SK-N-SH (cell line): ENCODE results near the gene LIPA. TPM values are rescaled to one million over a fixed set of nuclear protein-coding genes. Genes with fewer than 3 reads are reported as not detected.

ENCODE experiments used
- CTCF ChIA-PET: fragments of 300-600, 350-600 bp; formaldehyde crosslinking; extraction: SDS; loops from one replicate; lab custom pipeline; 2021; lab: Yijun Ruan, JAX
- POLR2A ChIA-PET: fragments of 350-600 bp; sonication (Branson Sonifier 250); formaldehyde crosslinking; extraction: SDS; loops from one replicate; lab custom pipeline; 2020; ENCODE audit warnings: antibody characterized with exemption, inconsistent platforms; lab: Yijun Ruan, JAX
- DNase-seq: peaks from one replicate; pipeline ENCODE4 v3.0.0; 2012
- H2AFZ ChIP-seq: fragments of 200-600 bp; sonication (generic); 2 replicates; pipeline ENCODE4 v1.8.1; 2016; ENCODE audit warnings: antibody characterized with exemption, mild to moderate bottlenecking, low read depth
- H3F3A ChIP-seq: fragments of 200-600 bp; sonication (generic); replicated peaks from 2 replicates; pipeline ENCODE3; 2016; ENCODE audit warnings: antibody characterized with exemption, mild to moderate bottlenecking; ENCODE audit not compliant: insufficient read depth
- H3K27ac ChIP-seq, 2 experiments: fragments of 200-500 bp in 1 of 2; fragments of 200-600 bp in 1 of 2; sonication (Bioruptor generic) in 1 of 2; sonication (generic), shearing (Covaris generic) in 1 of 2; 2 replicates each; pipeline versions ENCODE4 v1.5.1 to v1.6.1; 2014 to 2016; ENCODE audit warnings: low read depth in 2 of 2, inconsistent platforms in 1 of 2, low read length in 1 of 2, mild to moderate bottlenecking in 1 of 2, mixed read lengths in 1 of 2
- H3K27me3 ChIP-seq: fragments of 200-600 bp; sonication (generic), shearing (Covaris generic); 2 replicates; pipeline ENCODE4 v1.6.1; 2016; ENCODE audit warnings: mixed run types; ENCODE audit not compliant: insufficient read depth
- H3K36me3 ChIP-seq, 2 experiments: fragments of 200-500 bp in 1 of 2; fragments of 200-600 bp in 1 of 2; sonication (Bioruptor generic) in 1 of 2; sonication (generic) in 1 of 2; replicated peaks in 1 of 2; 2 replicates each; pipeline versions ENCODE3 to v1.5.1; 2014 to 2016; ENCODE audit warnings: low read length in 1 of 2, mild to moderate bottlenecking in 1 of 2; ENCODE audit not compliant: insufficient read depth in 2 of 2, control insufficient read depth in 1 of 2
- H3K4me1 ChIP-seq, 2 experiments: fragments of 200-500 bp in 1 of 2; fragments of 200-600 bp in 1 of 2; sonication (Bioruptor generic) in 1 of 2; sonication (generic), shearing (Covaris generic) in 1 of 2; 2 replicates each; pipeline versions ENCODE4 v1.5.1 to v1.6.1; 2014 to 2016; ENCODE audit warnings: low read depth in 1 of 2, low read length in 1 of 2, mixed run types in 1 of 2; ENCODE audit not compliant: insufficient read depth in 2 of 2, control insufficient read depth in 1 of 2
- H3K4me2 ChIP-seq: fragments of 200-600 bp; sonication (generic), shearing (Covaris generic); 2 replicates; pipeline ENCODE4 v1.6.1; 2017; ENCODE audit warnings: mixed run types
- H3K4me3 ChIP-seq, 2 experiments: fragments of 200-500 bp in 1 of 2; fragments of 200-600 bp in 1 of 2; sonication (Bioruptor generic) in 1 of 2; sonication (generic), shearing (Covaris generic) in 1 of 2; 2 replicates each; pipeline versions ENCODE4 v1.5.1 to v1.8.1; 2014 to 2016; ENCODE audit warnings: low read depth in 2 of 2, inconsistent platforms in 1 of 2, low read length in 1 of 2, mild to moderate bottlenecking in 1 of 2, mixed read lengths in 1 of 2, moderate library complexity in 1 of 2
- H3K79me2 ChIP-seq: fragments of 200-600 bp; sonication (generic); 2 replicates; pipeline ENCODE4 v1.8.1; 2017; ENCODE audit warnings: mild to moderate bottlenecking; ENCODE audit not compliant: insufficient read depth
- H3K9ac ChIP-seq: fragments of 200-600 bp; sonication (generic); 2 replicates; pipeline ENCODE4 v1.6.1; 2017; ENCODE audit warnings: mixed run types
- H3K9me2 ChIP-seq: fragments of 200-600 bp; sonication (generic); 2 replicates; pipeline ENCODE4 v1.6.1; 2017; ENCODE audit warnings: mixed run types
- H3K9me3 ChIP-seq: fragments of 200-600 bp; sonication (generic); 2 replicates; pipeline ENCODE4 v1.6.1; 2017; ENCODE audit warnings: mixed run types, mild to moderate bottlenecking, moderate library complexity
- H4K20me1 ChIP-seq: fragments of 200-600 bp; sonication (generic); 2 replicates; pipeline ENCODE4 v1.6.1; 2017; ENCODE audit warnings: mild to moderate bottlenecking, mixed run types; ENCODE audit not compliant: insufficient read depth
- EZH2phosphoT487 ChIP-seq: fragments of 200-600 bp; sonication (generic); IDR thresholded peaks from 2 replicates; pipeline ENCODE4 v1.6.1; 2017; ENCODE audit warnings: low read depth, mixed run types, mild to moderate bottlenecking, antibody characterized with exemption, moderate library complexity, borderline replicate concordance
- GATA2 ChIP-seq: sonication (generic); formaldehyde crosslinking; IDR thresholded peaks from 2 replicates; pipeline ENCODE4 v1.5.0; 2020; ENCODE audit warnings: mild to moderate bottlenecking, missing genetic modification reagents
- RXRA ChIP-seq: IDR thresholded peaks from 2 replicates; pipeline ENCODE4 v1.4.0; 2012; ENCODE audit warnings: low read depth, mild to moderate bottlenecking, borderline replicate concordance
- SIN3A ChIP-seq: IDR thresholded peaks from 2 replicates; pipeline ENCODE4 v1.6.1; 2012; ENCODE audit warnings: low read depth, mild to moderate bottlenecking, low read length, moderate library complexity, borderline replicate concordance
- SMC3 ChIP-seq: IDR thresholded peaks from 2 replicates; pipeline ENCODE4 v1.6.1; 2012; ENCODE audit warnings: low read depth, low read length, improper control_type of control experiment
- TCF12 ChIP-seq: IDR thresholded peaks from 2 replicates; pipeline ENCODE4 v1.4.0; 2012
- USF2 ChIP-seq: fragments of 150-350 bp; IDR thresholded peaks from 2 replicates; pipeline ENCODE4 v1.6.1; 2017; ENCODE audit warnings: antibody characterized with exemption, low read length, low read depth, borderline replicate concordance
- WGBS: methylation state at CpG from one replicate; pipeline ENCODE4 v1.1.6; 2017; ENCODE audit warnings: low lambda C conversion rate; 5-methylcytosine and 5-hydroxymethylcytosine counted together
- polyA plus RNA-seq, 3 experiments: library from polyadenylated mRNA; depleted of rRNA; stranded (reverse); fragments of >200 nt; gene quantifications; 2 replicates each; pipeline ENCODE4 v1.2.3, GENCODE V29; 2012
- TF ChIP-seq, protein P1 (sequence below): IDR thresholded peaks from 2 replicates; pipeline ENCODE4 v1.4.0; 2012; ENCODE audit warnings: low read depth
- TF ChIP-seq, protein P2 (sequence below): IDR thresholded peaks from 2 replicates; pipeline ENCODE4 v1.4.0; 2012; ENCODE audit warnings: low read depth, borderline replicate concordance
- TF ChIP-seq, protein P3 (sequence below): fragments of 200-600 bp; sonication (generic); IDR thresholded peaks from 2 replicates; pipeline ENCODE4 v1.6.1; 2017; ENCODE audit warnings: antibody characterized with exemption, mild to moderate bottlenecking, moderate library complexity
- TF ChIP-seq, protein P4 (sequence below): fragments of 150-350 bp; IDR thresholded peaks from 2 replicates; pipeline ENCODE4 v1.6.1; 2016; ENCODE audit warnings: mild to moderate bottlenecking, low read depth, low read length
- TF ChIP-seq, protein P5 (sequence below): IDR thresholded peaks from 2 replicates; pipeline ENCODE4; 2012

The LIPA gene
- polyA plus RNA-seq, 1 of the 3 experiments (the other 2 are of a cell fraction): 43.2 TPM

DNA sequence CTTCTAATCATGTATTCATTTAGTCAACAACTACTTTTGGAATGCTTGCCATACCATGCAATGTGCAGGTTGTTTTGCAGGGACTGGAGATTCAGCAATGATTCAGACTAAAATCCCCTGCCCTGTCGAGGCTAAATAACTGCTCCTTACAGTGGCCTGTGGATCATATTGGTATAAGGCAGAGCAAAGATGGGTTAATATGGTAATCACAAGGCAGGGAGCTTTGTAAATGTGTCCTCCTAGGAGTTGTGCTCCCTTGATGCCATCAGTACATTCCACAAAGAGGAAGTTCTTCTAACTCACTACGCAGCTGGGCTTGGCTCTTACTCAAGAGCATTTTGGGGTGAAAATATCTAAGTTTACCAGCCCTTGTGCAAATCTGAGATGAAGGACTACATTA is 49.7 kb upstream of the LIPA start:
- Histone ChIP-seq H3K9me2 (no peaks in the 10 kb centered on the region), H3K4me1 (peaks cover 5 to 6% of the 10 kb centered on the region in 2 experiments; a peak in 3 of 4 replicates), H3K9ac (peak overlapping the region; percentile 67), H3K4me3 (peak overlapping the region; percentile 45 to 54; a peak in 3 of 4 replicates), H3K4me2 (peak overlapping the region; percentile 76), H3K27ac (peak overlapping the region; percentile 79 to 87), H3F3A (no peaks in the 10 kb centered on the region), H4K20me1 (no peaks in the 10 kb centered on the region), H3K27me3 (no peaks in the 10 kb centered on the region), H2AFZ (peak overlapping the region; percentile 81), H3K36me3 (peaks cover 0 to 3% of the 10 kb centered on the region in 2 experiments), H3K79me2 (no peaks in the 10 kb centered on the region), H3K9me3 (no peaks in the 10 kb centered on the region)
- DNase-seq: no peak
- CTCF ChIA-PET: interaction anchor here (1.1 kb wide), 1 partner anchor 11 kb away, joined by 3 read pairs; no protein-coding TSS in a partner anchor
- TF ChIP-seq, protein P1, sequence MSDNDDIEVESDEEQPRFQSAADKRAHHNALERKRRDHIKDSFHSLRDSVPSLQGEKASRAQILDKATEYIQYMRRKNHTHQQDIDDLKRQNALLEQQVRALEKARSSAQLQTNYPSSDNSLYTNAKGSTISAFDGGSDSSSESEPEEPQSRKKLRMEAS: no peak
- no peak for TF ChIP-seq EZH2phosphoT487
- TF ChIP-seq, protein P2, sequence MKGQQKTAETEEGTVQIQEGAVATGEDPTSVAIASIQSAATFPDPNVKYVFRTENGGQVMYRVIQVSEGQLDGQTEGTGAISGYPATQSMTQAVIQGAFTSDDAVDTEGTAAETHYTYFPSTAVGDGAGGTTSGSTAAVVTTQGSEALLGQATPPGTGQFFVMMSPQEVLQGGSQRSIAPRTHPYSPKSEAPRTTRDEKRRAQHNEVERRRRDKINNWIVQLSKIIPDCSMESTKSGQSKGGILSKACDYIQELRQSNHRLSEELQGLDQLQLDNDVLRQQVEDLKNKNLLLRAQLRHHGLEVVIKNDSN: no peak
- TF ChIP-seq USF2: no peak
- TF ChIP-seq, protein P3, sequence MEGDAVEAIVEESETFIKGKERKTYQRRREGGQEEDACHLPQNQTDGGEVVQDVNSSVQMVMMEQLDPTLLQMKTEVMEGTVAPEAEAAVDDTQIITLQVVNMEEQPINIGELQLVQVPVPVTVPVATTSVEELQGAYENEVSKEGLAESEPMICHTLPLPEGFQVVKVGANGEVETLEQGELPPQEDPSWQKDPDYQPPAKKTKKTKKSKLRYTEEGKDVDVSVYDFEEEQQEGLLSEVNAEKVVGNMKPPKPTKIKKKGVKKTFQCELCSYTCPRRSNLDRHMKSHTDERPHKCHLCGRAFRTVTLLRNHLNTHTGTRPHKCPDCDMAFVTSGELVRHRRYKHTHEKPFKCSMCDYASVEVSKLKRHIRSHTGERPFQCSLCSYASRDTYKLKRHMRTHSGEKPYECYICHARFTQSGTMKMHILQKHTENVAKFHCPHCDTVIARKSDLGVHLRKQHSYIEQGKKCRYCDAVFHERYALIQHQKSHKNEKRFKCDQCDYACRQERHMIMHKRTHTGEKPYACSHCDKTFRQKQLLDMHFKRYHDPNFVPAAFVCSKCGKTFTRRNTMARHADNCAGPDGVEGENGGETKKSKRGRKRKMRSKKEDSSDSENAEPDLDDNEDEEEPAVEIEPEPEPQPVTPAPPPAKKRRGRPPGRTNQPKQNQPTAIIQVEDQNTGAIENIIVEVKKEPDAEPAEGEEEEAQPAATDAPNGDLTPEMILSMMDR: no peak
- TF ChIP-seq SIN3A: no peak
- TF ChIP-seq, protein P4, sequence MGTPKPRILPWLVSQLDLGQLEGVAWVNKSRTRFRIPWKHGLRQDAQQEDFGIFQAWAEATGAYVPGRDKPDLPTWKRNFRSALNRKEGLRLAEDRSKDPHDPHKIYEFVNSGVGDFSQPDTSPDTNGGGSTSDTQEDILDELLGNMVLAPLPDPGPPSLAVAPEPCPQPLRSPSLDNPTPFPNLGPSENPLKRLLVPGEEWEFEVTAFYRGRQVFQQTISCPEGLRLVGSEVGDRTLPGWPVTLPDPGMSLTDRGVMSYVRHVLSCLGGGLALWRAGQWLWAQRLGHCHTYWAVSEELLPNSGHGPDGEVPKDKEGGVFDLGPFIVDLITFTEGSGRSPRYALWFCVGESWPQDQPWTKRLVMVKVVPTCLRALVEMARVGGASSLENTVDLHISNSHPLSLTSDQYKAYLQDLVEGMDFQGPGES: no peak
- no peak for TF ChIP-seq TCF12
- TF ChIP-seq SMC3: no peak
- TF ChIP-seq, protein P5, sequence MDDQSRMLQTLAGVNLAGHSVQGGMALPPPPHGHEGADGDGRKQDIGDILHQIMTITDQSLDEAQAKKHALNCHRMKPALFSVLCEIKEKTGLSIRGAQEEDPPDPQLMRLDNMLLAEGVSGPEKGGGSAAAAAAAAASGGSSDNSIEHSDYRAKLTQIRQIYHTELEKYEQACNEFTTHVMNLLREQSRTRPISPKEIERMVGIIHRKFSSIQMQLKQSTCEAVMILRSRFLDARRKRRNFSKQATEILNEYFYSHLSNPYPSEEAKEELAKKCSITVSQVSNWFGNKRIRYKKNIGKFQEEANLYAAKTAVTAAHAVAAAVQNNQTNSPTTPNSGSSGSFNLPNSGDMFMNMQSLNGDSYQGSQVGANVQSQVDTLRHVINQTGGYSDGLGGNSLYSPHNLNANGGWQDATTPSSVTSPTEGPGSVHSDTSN: no peak
- TF ChIP-seq GATA2 (CRISPR knock-in tag): no peak
- TF ChIP-seq RXRA: no peak
- WGBS: 53% methylated on average over 2 of the region's 2 CpGs
- POLR2A ChIA-PET: interaction anchor here (0.6 kb wide), 1 partner anchor 88 kb away, joined by 6 read pairs; no protein-coding TSS in a partner anchor
